Measurements from ENCODE around the gene ALDH1L2.
"Not testable (repeated sequence)": the region's sequence is repeated elsewhere in the genome, so short reads cannot be mapped to it uniquely, and the experiment has no call there.

The ALDH1L2 gene

DNA sequence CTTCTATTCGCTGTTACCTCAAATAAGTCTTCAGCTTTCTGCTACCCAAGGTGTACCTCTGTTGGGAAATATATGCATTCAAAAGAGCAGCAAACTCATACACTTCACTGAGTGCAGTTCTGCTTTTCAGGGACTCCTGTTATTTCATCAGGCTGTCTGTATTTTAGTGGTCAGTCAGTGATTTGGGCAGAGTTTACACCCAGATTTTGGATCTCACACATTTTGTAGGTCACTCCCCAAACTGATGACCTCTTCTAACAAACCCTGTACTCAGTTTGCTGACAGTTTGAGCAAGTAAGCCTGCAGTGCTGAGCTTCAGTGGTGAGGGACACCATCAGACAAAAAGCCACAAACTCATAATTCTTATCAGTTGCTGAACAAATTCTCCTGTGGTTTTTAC lies 15.1 kb upstream of the ALDH1L2 start:
- Histone ChIP-seq H3K27ac (ENCODE audit: poor library complexity, severe bottlenecking) (no peak overlapping the region), H3K9me3 (ENCODE audit: severe bottlenecking) (no peaks in the 10 kb centered on the region), H3K4me3 (ENCODE audit: severe bottlenecking) (no peak overlapping the region), H3K27me3 (ENCODE audit: insufficient read depth, poor library complexity, severe bottlenecking) (no peaks in the 10 kb centered on the region), H3K36me3 (ENCODE audit: low read depth) (no peaks in the 10 kb centered on the region), H3K4me1 (ENCODE audit: insufficient read depth, poor library complexity, severe bottlenecking) (peaks cover 4% of the 10 kb centered on the region)
- TF ChIP-seq, protein P1, sequence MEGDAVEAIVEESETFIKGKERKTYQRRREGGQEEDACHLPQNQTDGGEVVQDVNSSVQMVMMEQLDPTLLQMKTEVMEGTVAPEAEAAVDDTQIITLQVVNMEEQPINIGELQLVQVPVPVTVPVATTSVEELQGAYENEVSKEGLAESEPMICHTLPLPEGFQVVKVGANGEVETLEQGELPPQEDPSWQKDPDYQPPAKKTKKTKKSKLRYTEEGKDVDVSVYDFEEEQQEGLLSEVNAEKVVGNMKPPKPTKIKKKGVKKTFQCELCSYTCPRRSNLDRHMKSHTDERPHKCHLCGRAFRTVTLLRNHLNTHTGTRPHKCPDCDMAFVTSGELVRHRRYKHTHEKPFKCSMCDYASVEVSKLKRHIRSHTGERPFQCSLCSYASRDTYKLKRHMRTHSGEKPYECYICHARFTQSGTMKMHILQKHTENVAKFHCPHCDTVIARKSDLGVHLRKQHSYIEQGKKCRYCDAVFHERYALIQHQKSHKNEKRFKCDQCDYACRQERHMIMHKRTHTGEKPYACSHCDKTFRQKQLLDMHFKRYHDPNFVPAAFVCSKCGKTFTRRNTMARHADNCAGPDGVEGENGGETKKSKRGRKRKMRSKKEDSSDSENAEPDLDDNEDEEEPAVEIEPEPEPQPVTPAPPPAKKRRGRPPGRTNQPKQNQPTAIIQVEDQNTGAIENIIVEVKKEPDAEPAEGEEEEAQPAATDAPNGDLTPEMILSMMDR (IDR thresholded peaks at IDR 0.05; ENCODE audit: poor library complexity, severe bottlenecking) = no peak
- ATAC-seq (ENCODE audit: low read depth) (no peak), DNase-seq (ENCODE audit: low spot score) (no peak)

DNA sequence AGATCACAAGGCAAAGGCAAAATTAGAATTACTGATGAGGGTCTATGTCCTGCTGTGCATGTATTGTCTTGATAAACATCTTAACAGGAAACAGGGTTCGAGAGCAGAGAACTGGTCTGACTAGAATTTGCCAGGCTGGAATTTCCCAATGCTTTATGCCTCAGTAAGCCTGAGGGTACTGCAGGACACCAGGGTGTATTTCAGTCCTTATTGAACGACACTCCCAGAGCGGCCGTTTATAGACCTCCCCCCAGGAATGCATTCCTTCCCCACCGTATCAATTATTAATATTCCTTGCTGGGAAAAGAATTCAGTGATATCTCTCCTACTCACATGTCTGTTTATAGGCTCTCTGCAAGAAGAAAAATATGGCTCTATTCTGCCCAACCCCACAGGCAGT lies 11.1 kb upstream of the ALDH1L2 start:
- not testable (repeated sequence) for H3K4me1 ChIP-seq (ENCODE audit: insufficient read depth, poor library complexity, severe bottlenecking); H3K27me3 ChIP-seq (ENCODE audit: insufficient read depth, poor library complexity, severe bottlenecking); H3K4me3 ChIP-seq (ENCODE audit: severe bottlenecking); H3K9me3 ChIP-seq (ENCODE audit: severe bottlenecking); ATAC-seq (ENCODE audit: low read depth); H3K27ac ChIP-seq (ENCODE audit: poor library complexity, severe bottlenecking); DNase-seq (ENCODE audit: low spot score); H3K36me3 ChIP-seq (ENCODE audit: low read depth)

DNA sequence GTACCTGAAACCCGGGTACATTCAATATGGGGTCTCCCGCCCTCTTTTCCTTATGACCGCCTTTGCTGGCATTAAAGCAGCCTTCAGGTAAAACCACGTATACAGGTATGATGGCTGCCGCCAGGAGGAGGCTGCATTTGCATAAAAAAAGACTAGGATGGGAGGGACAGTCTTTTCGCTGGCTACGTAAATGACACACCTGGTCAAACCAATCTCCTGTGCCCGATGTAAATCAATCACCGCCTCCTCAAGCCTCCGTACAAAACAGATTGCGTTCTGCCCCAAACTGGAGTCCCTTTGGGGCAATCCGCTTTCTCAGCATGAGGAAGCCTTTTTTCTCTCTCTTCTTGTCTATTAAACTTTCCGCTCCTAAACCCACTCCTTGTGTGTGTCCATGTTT lies 8.1 kb upstream of the ALDH1L2 start:
- Histone ChIP-seq H3K36me3 (ENCODE audit: low read depth) (no peaks in the 10 kb centered on the region), H3K4me3 (ENCODE audit: severe bottlenecking) (peak overlapping the region; percentile 23), H3K4me1 (ENCODE audit: insufficient read depth, poor library complexity, severe bottlenecking) (peaks cover 3% of the 10 kb centered on the region), H3K27me3 (ENCODE audit: insufficient read depth, poor library complexity, severe bottlenecking) (no peaks in the 10 kb centered on the region), H3K9me3 (ENCODE audit: severe bottlenecking) (no peaks in the 10 kb centered on the region), H3K27ac (ENCODE audit: poor library complexity, severe bottlenecking) (no peak overlapping the region)
- ATAC-seq (ENCODE audit: low read depth) (peak; percentile 98), DNase-seq (ENCODE audit: low spot score) (no peak)
- TF ChIP-seq, protein P1 (IDR thresholded peaks at IDR 0.05; ENCODE audit: poor library complexity, severe bottlenecking) = no peak

DNA sequence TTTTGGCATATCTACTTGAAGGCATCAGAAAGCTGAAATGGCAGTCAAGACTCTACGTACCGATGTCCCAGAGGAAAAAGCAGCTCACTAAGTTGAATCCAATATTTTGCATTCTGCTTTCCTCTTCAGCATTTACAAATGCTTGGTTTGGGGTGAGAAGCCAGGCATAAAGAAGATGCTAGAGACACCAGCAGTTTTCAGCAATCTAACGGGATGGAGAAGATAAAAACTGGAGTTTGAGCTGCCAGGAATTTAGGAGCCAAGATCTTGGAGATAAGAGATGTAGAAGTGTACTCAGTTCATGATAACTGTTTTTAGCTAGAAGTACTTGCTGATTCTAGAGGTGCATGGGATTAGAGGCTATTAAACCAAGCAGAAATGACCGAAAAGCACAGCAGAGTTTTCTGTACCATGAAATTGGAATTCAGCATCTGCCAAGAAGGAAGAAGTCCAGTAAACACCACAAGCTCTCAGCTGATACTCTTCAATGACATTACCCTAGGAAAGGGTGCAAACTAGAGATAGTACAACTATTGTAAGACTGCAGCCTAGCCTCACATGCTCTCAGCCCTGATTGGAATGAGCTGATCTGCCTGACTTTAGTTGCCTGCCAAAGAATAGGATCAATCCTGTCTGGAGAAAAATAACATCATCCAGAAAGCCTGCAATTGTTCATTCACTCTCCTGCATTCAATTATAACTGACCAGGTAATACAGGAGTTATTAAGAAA lies 7.4 kb upstream of the ALDH1L2 start:
- ATAC-seq (ENCODE audit: low read depth) = 0 out of 3 replicates have a peak, but pooled peaks have one; percentile 6
- peaks cover 3% of the 10 kb centered on the region for H3K4me1 ChIP-seq (ENCODE audit: insufficient read depth, poor library complexity, severe bottlenecking)

DNA sequence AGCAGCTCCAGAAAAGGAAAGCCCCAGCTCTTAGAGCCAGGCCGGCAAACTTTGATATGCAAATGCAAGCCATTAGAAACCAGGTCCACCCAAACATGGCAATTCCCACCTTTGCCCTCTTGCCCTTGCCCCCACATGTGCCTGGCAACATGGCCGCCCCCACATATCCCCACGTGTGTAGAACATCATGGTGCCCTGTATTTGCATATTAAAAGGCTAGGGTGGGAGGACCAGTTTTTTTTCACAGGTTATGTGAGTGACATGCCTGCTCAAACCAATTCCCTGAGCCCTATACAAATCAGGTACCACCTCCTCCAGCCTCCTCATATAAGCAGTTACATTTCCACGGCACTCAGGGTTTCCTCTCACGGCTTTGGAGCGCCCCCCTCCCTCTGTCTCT lies 6.1 kb upstream of the ALDH1L2 start:
- no peak for ATAC-seq (ENCODE audit: low read depth)
- no peak for DNase-seq (ENCODE audit: low spot score)
- no peaks in the 10 kb centered on the region for H3K27me3 ChIP-seq (ENCODE audit: insufficient read depth, poor library complexity, severe bottlenecking)
- H3K36me3 ChIP-seq (ENCODE audit: low read depth) = no peaks in the 10 kb centered on the region
- TF ChIP-seq, protein P1 (IDR thresholded peaks at IDR 0.05; ENCODE audit: poor library complexity, severe bottlenecking) = no peak
- no peaks in the 10 kb centered on the region for H3K9me3 ChIP-seq (ENCODE audit: severe bottlenecking)
- peaks cover 3% of the 10 kb centered on the region for H3K4me1 ChIP-seq (ENCODE audit: insufficient read depth, poor library complexity, severe bottlenecking)
- H3K4me3 ChIP-seq (ENCODE audit: severe bottlenecking) = no peak overlapping the region
- H3K27ac ChIP-seq (ENCODE audit: poor library complexity, severe bottlenecking) = no peak overlapping the region

More for the DNA sequence above, 7.4 kb upstream of the ALDH1L2 start:
- H3K9me3 ChIP-seq (ENCODE audit: severe bottlenecking) = no peaks in the 10 kb centered on the region
- no peak for DNase-seq (ENCODE audit: low spot score)
- no peaks in the 10 kb centered on the region for H3K27me3 ChIP-seq (ENCODE audit: insufficient read depth, poor library complexity, severe bottlenecking)
- no peak overlapping the region for H3K27ac ChIP-seq (ENCODE audit: poor library complexity, severe bottlenecking)
- no peaks in the 10 kb centered on the region for H3K36me3 ChIP-seq (ENCODE audit: low read depth)
- TF ChIP-seq, protein P1 (IDR thresholded peaks at IDR 0.05; ENCODE audit: poor library complexity, severe bottlenecking) = no peak
- H3K4me3 ChIP-seq (ENCODE audit: severe bottlenecking) = peak overlapping the region; percentile 23
